Measurements from ENCODE around the gene SF3A1.

SF3A1 gene

GRCh38 chr22:30310881-30311771 lies 45.6 kb downstream of the SF3A1 start:
- H4K8ac ChIP-seq (ENCODE audit: low read depth, low read length), result no peak overlapping the region
- no peak overlapping the region for H4K91ac ChIP-seq (ENCODE audit: low read depth, low read length, poor library complexity)
- no peak overlapping the region for H3K4ac ChIP-seq (ENCODE audit: low read length)
- H3K4me1 ChIP-seq (ENCODE audit: control insufficient read depth in 2 of 2, insufficient read depth in 1 of 2, low read depth in 1 of 2, low read length in 2 of 2), result peaks cover 0 to 2% of the 10 kb centered on the region in 2 donors
- H3K9me3 ChIP-seq (replicated peaks in 1 of 2; ENCODE audit: control insufficient read depth in 2 of 2, insufficient read depth in 1 of 2, low read depth in 1 of 2, low read length in 2 of 2), result no peaks in the 10 kb centered on the region
- H2BK5ac ChIP-seq (ENCODE audit: low read length), result no peak overlapping the region
- H3K27ac ChIP-seq (replicated peaks; ENCODE audit: low read length), result no peak overlapping the region
- H3K14ac ChIP-seq (ENCODE audit: low read length), result no peak overlapping the region
- no peak overlapping the region for H2BK120ac ChIP-seq (ENCODE audit: low read depth, low read length)
- H3K23ac ChIP-seq (ENCODE audit: low read depth, low read length, poor library complexity), result no peak overlapping the region
- no CpG with 5 or more reads among the region's 8 CpGs for WGBS, 2 donors (ENCODE audit: extremely low coverage in 2 of 2, insufficient read length in 2 of 2, insufficient replicate concordance in 1 of 2)
- no peak overlapping the region for H3K4me2 ChIP-seq (ENCODE audit: insufficient read depth, low read length, poor library complexity, severe bottlenecking)
- no peaks in the 10 kb centered on the region for H3K79me1 ChIP-seq (ENCODE audit: low read depth, low read length)
- no peak overlapping the region for H2AFZ ChIP-seq (ENCODE audit: low read length)
- H3K27me3 ChIP-seq (ENCODE audit: control insufficient read depth in 3 of 3, insufficient read depth in 3 of 3, low read depth in 1 of 3, low read length in 3 of 3), result no peaks in the 10 kb centered on the region
- no peak for DNase-seq (ENCODE audit: low spot score)
- no peak overlapping the region for H2BK12ac ChIP-seq (ENCODE audit: low read length)
- H3K18ac ChIP-seq (ENCODE audit: low read length), result no peak overlapping the region
- no peak overlapping the region for H2AK5ac ChIP-seq (ENCODE audit: low read depth, low read length)
- no peaks in the 10 kb centered on the region for H3K36me3 ChIP-seq (replicated peaks in 1 of 2; ENCODE audit: control insufficient read depth in 2 of 2, insufficient read depth in 2 of 2, low read length in 2 of 2)
- no peak overlapping the region for H3K4me3 ChIP-seq (ENCODE audit: low read length in 2 of 2)
- H3K9ac ChIP-seq (ENCODE audit: low read depth, low read length, poor library complexity), result no peak overlapping the region
- H2BK15ac ChIP-seq (ENCODE audit: low read length), result no peak overlapping the region

GRCh38 chr22:30309951-30310741 lies 46.5 kb downstream of the SF3A1 start:
- H2BK120ac ChIP-seq (ENCODE audit: low read depth, low read length), result no peak overlapping the region
- no peak for DNase-seq (ENCODE audit: low spot score)
- H3K27me3 ChIP-seq (ENCODE audit: control insufficient read depth in 3 of 3, insufficient read depth in 3 of 3, low read depth in 1 of 3, low read length in 3 of 3), result no peaks in the 10 kb centered on the region
- no peaks in the 10 kb centered on the region for H3K79me1 ChIP-seq (ENCODE audit: low read depth, low read length)
- no peak overlapping the region for H3K27ac ChIP-seq (replicated peaks; ENCODE audit: low read length)
- no peak overlapping the region for H3K14ac ChIP-seq (ENCODE audit: low read length)
- no peak overlapping the region for H3K23ac ChIP-seq (ENCODE audit: low read depth, low read length, poor library complexity)
- H3K18ac ChIP-seq (ENCODE audit: low read length), result no peak overlapping the region
- H4K8ac ChIP-seq (ENCODE audit: low read depth, low read length), result no peak overlapping the region
- H3K4me3 ChIP-seq (ENCODE audit: low read length in 2 of 2), result no peak overlapping the region
- no peaks in the 10 kb centered on the region for H3K36me3 ChIP-seq (replicated peaks in 1 of 2; ENCODE audit: control insufficient read depth in 2 of 2, insufficient read depth in 2 of 2, low read length in 2 of 2)
- no peak overlapping the region for H3K4ac ChIP-seq (ENCODE audit: low read length)
- H2AFZ ChIP-seq (ENCODE audit: low read length), result no peak overlapping the region
- H3K9me3 ChIP-seq (replicated peaks in 1 of 2; ENCODE audit: control insufficient read depth in 2 of 2, insufficient read depth in 1 of 2, low read depth in 1 of 2, low read length in 2 of 2), result no peaks in the 10 kb centered on the region
- H3K9ac ChIP-seq (ENCODE audit: low read depth, low read length, poor library complexity), result no peak overlapping the region
- H4K91ac ChIP-seq (ENCODE audit: low read depth, low read length, poor library complexity), result no peak overlapping the region
- H2BK12ac ChIP-seq (ENCODE audit: low read length), result no peak overlapping the region
- H3K4me1 ChIP-seq (ENCODE audit: control insufficient read depth in 2 of 2, insufficient read depth in 1 of 2, low read depth in 1 of 2, low read length in 2 of 2), result peaks cover 4 to 6% of the 10 kb centered on the region in 2 donors
- H3K4me2 ChIP-seq (ENCODE audit: insufficient read depth, low read length, poor library complexity, severe bottlenecking), result no peak overlapping the region
- no peak overlapping the region for H2AK5ac ChIP-seq (ENCODE audit: low read depth, low read length)
- no CpG with 5 or more reads among the region's 7 CpGs for WGBS, 2 donors (ENCODE audit: extremely low coverage in 2 of 2, insufficient read length in 2 of 2, insufficient replicate concordance in 1 of 2)
- H2BK15ac ChIP-seq (ENCODE audit: low read length), result no peak overlapping the region
- H2BK5ac ChIP-seq (ENCODE audit: low read length), result no peak overlapping the region

GRCh38 chr22:30308518-30309230 lies 48.0 kb downstream of the SF3A1 start:
- DNase-seq (ENCODE audit: low spot score), result no peak
- H3K4me1 ChIP-seq (ENCODE audit: control insufficient read depth in 2 of 2, insufficient read depth in 1 of 2, low read depth in 1 of 2, low read length in 2 of 2), result peaks cover 4 to 6% of the 10 kb centered on the region in 2 donors
- H3K14ac ChIP-seq (ENCODE audit: low read length), result no peak overlapping the region
- no peak overlapping the region for H3K9ac ChIP-seq (ENCODE audit: low read depth, low read length, poor library complexity)
- no peak overlapping the region for H2AFZ ChIP-seq (ENCODE audit: low read length)
- H2BK12ac ChIP-seq (ENCODE audit: low read length), result no peak overlapping the region
- no peak overlapping the region for H2AK5ac ChIP-seq (ENCODE audit: low read depth, low read length)
- H3K18ac ChIP-seq (ENCODE audit: low read length), result no peak overlapping the region
- no peaks in the 10 kb centered on the region for H3K27me3 ChIP-seq (ENCODE audit: control insufficient read depth in 3 of 3, insufficient read depth in 3 of 3, low read depth in 1 of 3, low read length in 3 of 3)
- no peaks in the 10 kb centered on the region for H3K36me3 ChIP-seq (replicated peaks in 1 of 2; ENCODE audit: control insufficient read depth in 2 of 2, insufficient read depth in 2 of 2, low read length in 2 of 2)
- no CpG with 5 or more reads among the region's 5 CpGs for WGBS, 2 donors (ENCODE audit: extremely low coverage in 2 of 2, insufficient read length in 2 of 2, insufficient replicate concordance in 1 of 2)
- no peak overlapping the region for H3K4ac ChIP-seq (ENCODE audit: low read length)
- no peak overlapping the region for H2BK15ac ChIP-seq (ENCODE audit: low read length)
- H2BK120ac ChIP-seq (ENCODE audit: low read depth, low read length), result no peak overlapping the region
- no peak overlapping the region for H3K27ac ChIP-seq (replicated peaks; ENCODE audit: low read length)
- no peak overlapping the region for H3K4me3 ChIP-seq (ENCODE audit: low read length in 2 of 2)
- no peak overlapping the region for H4K8ac ChIP-seq (ENCODE audit: low read depth, low read length)
- H4K91ac ChIP-seq (ENCODE audit: low read depth, low read length, poor library complexity), result no peak overlapping the region
- no peaks in the 10 kb centered on the region for H3K9me3 ChIP-seq (replicated peaks in 1 of 2; ENCODE audit: control insufficient read depth in 2 of 2, insufficient read depth in 1 of 2, low read depth in 1 of 2, low read length in 2 of 2)
- H3K4me2 ChIP-seq (ENCODE audit: insufficient read depth, low read length, poor library complexity, severe bottlenecking), result no peak overlapping the region
- H2BK5ac ChIP-seq (ENCODE audit: low read length), result no peak overlapping the region
- H3K79me1 ChIP-seq (ENCODE audit: low read depth, low read length), result no peaks in the 10 kb centered on the region
- H3K23ac ChIP-seq (ENCODE audit: low read depth, low read length, poor library complexity), result no peak overlapping the region

All from neuronal stem cell (in vitro differentiated cells).